GM18519 (cell line): ENCODE measurements around the gene PTPRN2.

ENCODE experiments used
- ATAC-seq: cut with Tn5 transposase; IDR thresholded peaks from one replicate; pipeline ENCODE4 v1.9.1; 2021; ENCODE audit warnings: mild to moderate bottlenecking, moderate library complexity; ENCODE audit not compliant: unreplicated experiment, low FRiP score

Gene PTPRN2

GRCh38 chr7:157814931-157815705, 772.5 kb downstream of the PTPRN2 start:
- no peak for ATAC-seq

- no peak for ATAC-seq
Measured at GRCh38 chr7:157813741-157814661, 773.6 kb downstream of the PTPRN2 start.

GRCh38 chr7:157813053-157813452, 774.6 kb downstream of the PTPRN2 start:
- ATAC-seq: no peak

GRCh38 chr7:157811946-157812345, 775.7 kb downstream of the PTPRN2 start:
- no peak for ATAC-seq

- ATAC-seq: no peak
Measured at GRCh38 chr7:157809863-157810851, 777.5 kb downstream of the PTPRN2 start.

- no peak for ATAC-seq
Measured at GRCh38 chr7:157809154-157809862, 778.3 kb downstream of the PTPRN2 start.

- ATAC-seq: no peak
Measured at GRCh38 chr7:157808042-157808441, 779.6 kb downstream of the PTPRN2 start.

GRCh38 chr7:157807510-157807909, 780.1 kb downstream of the PTPRN2 start:
- ATAC-seq: no peak

GRCh38 chr7:157806711-157807110, 780.9 kb downstream of the PTPRN2 start:
- no peak for ATAC-seq

- ATAC-seq: no peak
Measured at GRCh38 chr7:157805713-157806112, 781.9 kb downstream of the PTPRN2 start.

GRCh38 chr7:157803906-157804305, 783.7 kb downstream of the PTPRN2 start:
- ATAC-seq: no peak

- ATAC-seq: no peak
Measured at GRCh38 chr7:157801971-157802675, 785.5 kb downstream of the PTPRN2 start.

- ATAC-seq: no peak
Measured at GRCh38 chr7:157801113-157801512, 786.5 kb downstream of the PTPRN2 start.

GRCh38 chr7:157800281-157800680, 787.3 kb downstream of the PTPRN2 start:
- no peak for ATAC-seq

GRCh38 chr7:157799076-157799685, 788.4 kb downstream of the PTPRN2 start:
- ATAC-seq: no peak

- ATAC-seq: no peak
Measured at GRCh38 chr7:157797361-157797760, 790.3 kb downstream of the PTPRN2 start.

GRCh38 chr7:157796846-157797245, 790.8 kb downstream of the PTPRN2 start:
- no peak for ATAC-seq

GRCh38 chr7:157795643-157796042, 792.0 kb downstream of the PTPRN2 start:
- ATAC-seq: no peak

- ATAC-seq: no peak
Measured at GRCh38 chr7:157795199-157795598, 792.4 kb downstream of the PTPRN2 start.
